ENCODE results near the gene KRTAP4-5. TPM values are rescaled to one million over a fixed set of nuclear protein-coding genes. Genes with fewer than 3 reads are reported as not detected.

The KRTAP4-5 gene
- total RNA-seq, 1 experiment from 2014 or later: not detected

GRCh38 chr17:41171886-41172285 is 22.3 kb upstream of the KRTAP4-5 start:
- Mint-ChIP-seq H3K27ac (no peak overlapping the region), H3K9me3 (no peaks in the 10 kb centered on the region), H3K4me1 (no peaks in the 10 kb centered on the region; the same call in none of the 2 replicates), H3K27me3 (ENCODE audit: low read depth) (no peaks in the 10 kb centered on the region), H3K4me3 (no peak overlapping the region), H3K36me3 (no peaks in the 10 kb centered on the region)
- no peak for ATAC-seq
- DNase-seq (ENCODE audit: low spot score): no peak
- ChIA-PET POLR2A (no interaction called here), CTCF (no interaction called here)
- no peak for TF ChIP-seq NR1H2 (CRISPR knock-in tag; IDR thresholded peaks at IDR 0.05)
- TF ChIP-seq, protein P1, sequence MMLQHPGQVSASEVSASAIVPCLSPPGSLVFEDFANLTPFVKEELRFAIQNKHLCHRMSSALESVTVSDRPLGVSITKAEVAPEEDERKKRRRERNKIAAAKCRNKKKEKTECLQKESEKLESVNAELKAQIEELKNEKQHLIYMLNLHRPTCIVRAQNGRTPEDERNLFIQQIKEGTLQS (CRISPR knock-in tag; conservative IDR thresholded peaks at IDR 0.05): no peak
- no peak for TF ChIP-seq FOXP1 (CRISPR knock-in tag; IDR thresholded peaks at IDR 0.05; ENCODE audit: borderline replicate concordance)
- no peak for TF ChIP-seq GRHL2 (CRISPR knock-in tag; IDR thresholded peaks at IDR 0.05; ENCODE audit: insufficient replicate concordance, severe bottlenecking)
- TF ChIP-seq, protein P2, sequence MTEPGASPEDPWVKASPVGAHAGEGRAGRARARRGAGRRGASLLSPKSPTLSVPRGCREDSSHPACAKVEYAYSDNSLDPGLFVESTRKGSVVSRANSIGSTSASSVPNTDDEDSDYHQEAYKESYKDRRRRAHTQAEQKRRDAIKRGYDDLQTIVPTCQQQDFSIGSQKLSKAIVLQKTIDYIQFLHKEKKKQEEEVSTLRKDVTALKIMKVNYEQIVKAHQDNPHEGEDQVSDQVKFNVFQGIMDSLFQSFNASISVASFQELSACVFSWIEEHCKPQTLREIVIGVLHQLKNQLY (CRISPR knock-in tag; IDR thresholded peaks at IDR 0.05): no peak
- no peak for TF ChIP-seq ESRRA (CRISPR knock-in tag; IDR thresholded peaks at IDR 0.05; ENCODE audit: borderline replicate concordance)
- TF ChIP-seq, protein P3, sequence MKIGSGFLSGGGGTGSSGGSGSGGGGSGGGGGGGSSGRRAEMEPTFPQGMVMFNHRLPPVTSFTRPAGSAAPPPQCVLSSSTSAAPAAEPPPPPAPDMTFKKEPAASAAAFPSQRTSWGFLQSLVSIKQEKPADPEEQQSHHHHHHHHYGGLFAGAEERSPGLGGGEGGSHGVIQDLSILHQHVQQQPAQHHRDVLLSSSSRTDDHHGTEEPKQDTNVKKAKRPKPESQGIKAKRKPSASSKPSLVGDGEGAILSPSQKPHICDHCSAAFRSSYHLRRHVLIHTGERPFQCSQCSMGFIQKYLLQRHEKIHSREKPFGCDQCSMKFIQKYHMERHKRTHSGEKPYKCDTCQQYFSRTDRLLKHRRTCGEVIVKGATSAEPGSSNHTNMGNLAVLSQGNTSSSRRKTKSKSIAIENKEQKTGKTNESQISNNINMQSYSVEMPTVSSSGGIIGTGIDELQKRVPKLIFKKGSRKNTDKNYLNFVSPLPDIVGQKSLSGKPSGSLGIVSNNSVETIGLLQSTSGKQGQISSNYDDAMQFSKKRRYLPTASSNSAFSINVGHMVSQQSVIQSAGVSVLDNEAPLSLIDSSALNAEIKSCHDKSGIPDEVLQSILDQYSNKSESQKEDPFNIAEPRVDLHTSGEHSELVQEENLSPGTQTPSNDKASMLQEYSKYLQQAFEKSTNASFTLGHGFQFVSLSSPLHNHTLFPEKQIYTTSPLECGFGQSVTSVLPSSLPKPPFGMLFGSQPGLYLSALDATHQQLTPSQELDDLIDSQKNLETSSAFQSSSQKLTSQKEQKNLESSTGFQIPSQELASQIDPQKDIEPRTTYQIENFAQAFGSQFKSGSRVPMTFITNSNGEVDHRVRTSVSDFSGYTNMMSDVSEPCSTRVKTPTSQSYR (CRISPR knock-in tag; IDR thresholded peaks at IDR 0.05): no peak
- no peak for TF ChIP-seq RORB (CRISPR knock-in tag; IDR thresholded peaks at IDR 0.05)
- TF ChIP-seq, protein P4, sequence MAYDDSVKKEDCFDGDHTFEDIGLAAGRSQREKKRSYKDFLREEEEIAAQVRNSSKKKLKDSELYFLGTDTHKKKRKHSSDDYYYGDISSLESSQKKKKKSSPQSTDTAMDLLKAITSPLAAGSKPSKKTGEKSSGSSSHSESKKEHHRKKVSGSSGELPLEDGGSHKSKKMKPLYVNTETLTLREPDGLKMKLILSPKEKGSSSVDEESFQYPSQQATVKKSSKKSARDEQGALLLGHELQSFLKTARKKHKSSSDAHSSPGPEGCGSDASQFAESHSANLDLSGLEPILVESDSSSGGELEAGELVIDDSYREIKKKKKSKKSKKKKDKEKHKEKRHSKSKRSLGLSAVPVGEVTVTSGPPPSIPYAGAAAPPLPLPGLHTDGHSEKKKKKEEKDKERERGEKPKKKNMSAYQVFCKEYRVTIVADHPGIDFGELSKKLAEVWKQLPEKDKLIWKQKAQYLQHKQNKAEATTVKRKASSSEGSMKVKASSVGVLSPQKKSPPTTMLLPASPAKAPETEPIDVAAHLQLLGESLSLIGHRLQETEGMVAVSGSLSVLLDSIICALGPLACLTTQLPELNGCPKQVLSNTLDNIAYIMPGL (CRISPR knock-in tag; IDR thresholded peaks at IDR 0.05): no peak
- no peak for TF ChIP-seq JAZF1 (CRISPR knock-in tag; IDR thresholded peaks at IDR 0.05)
- TF ChIP-seq, protein P5, sequence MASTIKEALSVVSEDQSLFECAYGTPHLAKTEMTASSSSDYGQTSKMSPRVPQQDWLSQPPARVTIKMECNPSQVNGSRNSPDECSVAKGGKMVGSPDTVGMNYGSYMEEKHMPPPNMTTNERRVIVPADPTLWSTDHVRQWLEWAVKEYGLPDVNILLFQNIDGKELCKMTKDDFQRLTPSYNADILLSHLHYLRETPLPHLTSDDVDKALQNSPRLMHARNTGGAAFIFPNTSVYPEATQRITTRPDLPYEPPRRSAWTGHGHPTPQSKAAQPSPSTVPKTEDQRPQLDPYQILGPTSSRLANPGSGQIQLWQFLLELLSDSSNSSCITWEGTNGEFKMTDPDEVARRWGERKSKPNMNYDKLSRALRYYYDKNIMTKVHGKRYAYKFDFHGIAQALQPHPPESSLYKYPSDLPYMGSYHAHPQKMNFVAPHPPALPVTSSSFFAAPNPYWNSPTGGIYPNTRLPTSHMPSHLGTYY (CRISPR knock-in tag; IDR thresholded peaks at IDR 0.05): no peak
- no peak for TF ChIP-seq CBFB (CRISPR knock-in tag; IDR thresholded peaks at IDR 0.05; ENCODE audit: low read depth)

DNA sequence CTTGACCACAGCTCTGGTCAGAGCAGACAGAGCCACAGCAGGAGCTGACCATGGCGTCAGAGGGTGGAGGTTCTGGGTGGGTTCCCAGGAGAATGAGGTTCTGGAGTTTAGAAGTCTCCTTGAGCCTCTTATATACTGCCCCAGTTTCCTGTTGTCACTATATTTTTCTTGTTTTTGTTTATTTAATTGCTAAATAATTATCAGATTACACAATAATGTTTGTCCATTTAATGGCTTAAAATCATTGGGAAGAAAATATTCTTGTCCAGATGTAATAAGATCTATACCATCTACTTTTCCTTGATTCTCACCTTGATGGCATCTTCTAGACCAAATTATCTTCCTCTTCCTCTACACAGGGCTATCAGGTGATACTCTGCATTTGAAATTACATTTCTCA is 18.5 kb upstream of the KRTAP4-5 start, which contains the start of gene KRTAP4-3:
TSS of gene KRTAP4-3 (minus strand) at position 101 of the 400 bp plus-strand sequence. CDS start at position 52, 49 bp downstream.
- Mint-ChIP-seq H3K36me3 (no peaks in the 10 kb centered on the region), H3K4me3 (no peak within 1 kb of the TSS), H3K4me1 (no peaks in the 10 kb centered on the region; the same call in none of the 2 replicates), H3K27me3 (ENCODE audit: low read depth) (no peaks in the 10 kb centered on the region), H3K27ac (no peak within 1 kb of the TSS), H3K9me3 (no peaks in the 10 kb centered on the region)
- DNase-seq (ENCODE audit: low spot score) (no peak), ATAC-seq (no peak)
- CTCF ChIA-PET: no interaction called here
- POLR2A ChIA-PET: no interaction called here
- TF ChIP-seq NFE2L1 (CRISPR knock-in tag; IDR thresholded peaks at IDR 0.05) (no peak), CBFB (CRISPR knock-in tag; IDR thresholded peaks at IDR 0.05; ENCODE audit: low read depth) (no peak), ETV6 (CRISPR knock-in tag; IDR thresholded peaks at IDR 0.05) (no peak), ZBTB21 (CRISPR knock-in tag; IDR thresholded peaks at IDR 0.05; ENCODE audit: borderline replicate concordance) (no peak), ZNF232 (CRISPR knock-in tag; IDR thresholded peaks at IDR 0.05) (no peak), CDX4 (CRISPR knock-in tag; IDR thresholded peaks at IDR 0.05; ENCODE audit: borderline replicate concordance) (no peak), GRHL2 (CRISPR knock-in tag; IDR thresholded peaks at IDR 0.05; ENCODE audit: insufficient replicate concordance, severe bottlenecking) (no peak)
